Natural killer cell (primary cell): ENCODE data around the gene COX6A2. TPM values are rescaled to one million over a fixed set of nuclear protein-coding genes. Genes with fewer than 3 reads are reported as not detected.

Source experiments
- ATAC-seq, 3 donors: fragments of 150-1000 bp in 2 of 3; fragments of 200-7000 bp in 1 of 3; cut with Tn5 transposase; 1 replicate in 1 of 3; 2 replicates in 2 of 3; pipeline ENCODE4 v1.10.0; 2021; ENCODE audit warnings: mild to moderate bottlenecking in 2 of 3, moderate library complexity in 2 of 3
- DNase-seq, 2 donors: peaks; one replicate each; pipeline versions ENCODE4 v3.0.0 to v3.0.0-alpha.2; 2013 to 2021; ENCODE audit warnings: mixed read lengths in 1 of 2
- H3K27ac ChIP-seq: one replicate; pipeline ENCODE4 v1.5.1; 2013; ENCODE audit warnings: mild to moderate bottlenecking, low read length
- H3K27me3 ChIP-seq: one replicate; pipeline ENCODE4 v1.6.1; 2013; ENCODE audit warnings: low read length; ENCODE audit not compliant: control insufficient read depth, insufficient read depth
- H3K36me3 ChIP-seq: one replicate; pipeline ENCODE4 v1.6.1; 2013; ENCODE audit warnings: low read length; ENCODE audit not compliant: control insufficient read depth, insufficient read depth
- H3K4me1 ChIP-seq: one replicate; pipeline ENCODE4 v1.6.1; 2013; ENCODE audit warnings: low read length; ENCODE audit not compliant: control insufficient read depth, insufficient read depth
- H3K4me3 ChIP-seq: one replicate; pipeline ENCODE4 v1.5.1; 2013; ENCODE audit warnings: low read length
- H3K9me3 ChIP-seq: one replicate; pipeline ENCODE4 v1.6.1; 2013; ENCODE audit warnings: low read length; ENCODE audit not compliant: control insufficient read depth, insufficient read depth
- H3K27ac Mint-ChIP-seq, 2 donors: one replicate each; pipeline ENCODE4 v1.8.0; 2022; ENCODE audit warnings: mild to moderate bottlenecking in 2 of 2, mixed read lengths in 2 of 2, moderate library complexity in 1 of 2
- H3K27me3 Mint-ChIP-seq, 2 donors: one replicate each; pipeline ENCODE4 v1.8.0; 2022; ENCODE audit warnings: low read depth in 2 of 2, mixed read lengths in 2 of 2
- H3K36me3 Mint-ChIP-seq: one replicate; pipeline ENCODE4 v1.8.0; 2022; ENCODE audit warnings: mixed read lengths
- H3K4me1 Mint-ChIP-seq, 2 donors: one replicate each; pipeline ENCODE4 v1.8.0; 2022; ENCODE audit warnings: mixed read lengths in 2 of 2
- H3K4me3 Mint-ChIP-seq: one replicate; pipeline ENCODE4 v1.8.0; 2022; ENCODE audit warnings: mild to moderate bottlenecking, moderate library complexity, mixed read lengths
- H3K9me3 Mint-ChIP-seq, 2 donors: one replicate each; pipeline ENCODE4 v1.8.0; 2022; ENCODE audit warnings: mixed read lengths in 2 of 2
- CTCF ChIP-seq: fragments of 200-600 bp; IDR thresholded peaks from one replicate; pipeline ENCODE4 v1.8.0; 2022; ENCODE audit warnings: antibody characterized with exemption
- WGBS: methylation state at CpG from one replicate; pipeline ENCODE4 v1.1.7; 2013; ENCODE audit warnings: missing lambda C conversion rate; ENCODE audit not compliant: insufficient coverage; 5-methylcytosine and 5-hydroxymethylcytosine counted together
- intact Hi-C: fragments of 100-400 bp; cut with micrococcal nuclease; formaldehyde crosslinking; loops from one replicate; pipeline ENCODE4 v1.14.2; 2022
- total RNA-seq, 4 donors: library from RNA; stranded (reverse); fragments of 120-200 nt in 1 of 4; gene quantifications; one replicate each; pipeline versions ENCODE4 v1.2.3 to v1.2.4, GENCODE V29; 2013 to 2022

COX6A2 gene
- total RNA-seq, 3 donors from 2014 or later (not counting 1 experiment from before 2014, with no cell fraction given) = not detected

GRCh38 chr16:31471241-31471874, 43.2 kb upstream of the COX6A2 start:
- Mint-ChIP-seq H3K27ac (no peak overlapping the region), H3K9me3 (no peaks in the 10 kb centered on the region), H3K27me3 (peaks cover 0 to 23% of the 10 kb centered on the region in 2 donors), H3K4me1 (peaks cover 0 to 13% of the 10 kb centered on the region in 2 donors), H3K36me3 (no peaks in the 10 kb centered on the region), H3K4me3 (peak overlapping the region; percentile 49)
- H3K4me1 ChIP-seq = peaks cover 22% of the 10 kb centered on the region
- ATAC-seq (no peak), DNase-seq (no peak)
- H3K36me3 ChIP-seq = peaks cover 2% of the 10 kb centered on the region
- intact Hi-C loops = no loop called here
- no peak overlapping the region for H3K4me3 ChIP-seq
- 70% methylated on average over 13 of the region's 15 CpGs for WGBS
- H3K27ac ChIP-seq = no peak overlapping the region
- H3K9me3 ChIP-seq = no peaks in the 10 kb centered on the region
- H3K27me3 ChIP-seq = peaks cover 12% of the 10 kb centered on the region
- no peak for TF ChIP-seq CTCF

GRCh38 chr16:31470615-31471014, 42.5 kb upstream of the COX6A2 start:
- no peaks in the 10 kb centered on the region for H3K9me3 Mint-ChIP-seq
- DNase-seq (no peak), ATAC-seq (no peak)
- Histone ChIP-seq H3K9me3 (no peaks in the 10 kb centered on the region), H3K27ac (no peak overlapping the region), H3K4me1 (peaks cover 14% of the 10 kb centered on the region), H3K36me3 (peaks cover 8% of the 10 kb centered on the region), H3K4me3 (no peak overlapping the region), H3K27me3 (peaks cover 12% of the 10 kb centered on the region)
- H3K4me1 Mint-ChIP-seq = peaks cover 0 to 8% of the 10 kb centered on the region in 2 donors
- peaks cover 0 to 23% of the 10 kb centered on the region in 2 donors for H3K27me3 Mint-ChIP-seq
- WGBS = 74% methylated on average over 3 of the region's 3 CpGs
- intact Hi-C loops = no loop called here
- H3K27ac Mint-ChIP-seq = no peak overlapping the region
- H3K4me3 Mint-ChIP-seq = no peak overlapping the region
- no peak for TF ChIP-seq CTCF
- H3K36me3 Mint-ChIP-seq = no peaks in the 10 kb centered on the region

GRCh38 chr16:31467858-31468257, 39.7 kb upstream of the COX6A2 start:
- DNase-seq (no peak), ATAC-seq (no peak)
- intact Hi-C loops = no loop called here
- H3K27ac Mint-ChIP-seq = no peak overlapping the region
- H3K36me3 Mint-ChIP-seq = no peaks in the 10 kb centered on the region
- H3K4me3 Mint-ChIP-seq = no peak overlapping the region
- H3K9me3 ChIP-seq = no peaks in the 10 kb centered on the region
- no peaks in the 10 kb centered on the region for H3K9me3 Mint-ChIP-seq
- no peak for TF ChIP-seq CTCF
- peaks cover 0 to 8% of the 10 kb centered on the region in 2 donors for H3K4me1 Mint-ChIP-seq
- H3K4me3 ChIP-seq = no peak overlapping the region
- H3K4me1 ChIP-seq = peaks cover 13% of the 10 kb centered on the region
- H3K36me3 ChIP-seq = peaks cover 22% of the 10 kb centered on the region
- H3K27me3 ChIP-seq = peaks cover 12% of the 10 kb centered on the region
- H3K27ac ChIP-seq = no peak overlapping the region
- H3K27me3 Mint-ChIP-seq = peaks cover 0 to 18% of the 10 kb centered on the region in 2 donors
- WGBS = 88% methylated on average over 5 of the region's 5 CpGs
